Right lobe of liver (tissue), 6 donors: ENCODE data around the gene DLG2. TPM values are rescaled to one million over a fixed set of nuclear protein-coding genes. Genes with fewer than 3 reads are reported as not detected.
"Not testable (repeated sequence)": the region's sequence is repeated elsewhere in the genome, so short reads cannot be mapped to it uniquely, and the experiment has no call there.

Experiments
- ATAC-seq, 4 donors: fragments of 200-7000 bp; cut with Tn5 transposase; one replicate each; pipeline ENCODE4 v1.9.1; 2020; ENCODE audit warnings: mild to moderate bottlenecking in 4 of 4, moderate library complexity in 4 of 4
- DNase-seq, 3 donors: peaks; one replicate each; pipeline ENCODE4 v3.0.0-alpha.2; 2020
- H3K27ac ChIP-seq, 3 donors: fragments of 200-600 bp; one replicate each; pipeline ENCODE4 v1.8.0; 2022
- H3K27me3 ChIP-seq, 2 donors: fragments of 200-600 bp; one replicate each; pipeline ENCODE4 v1.8.0; 2022
- H3K36me3 ChIP-seq, 4 donors: fragments of 200-600 bp; sonication (generic) in 1 of 4; one replicate each; pipeline versions ENCODE4 v1.5.1 to v1.8.0; 2017 to 2022; ENCODE audit warnings: control low read depth in 1 of 4
- H3K4me1 ChIP-seq, 4 donors: fragments of 200-600 bp; sonication (generic) in 1 of 4; one replicate each; pipeline versions ENCODE4 v1.5.1 to v1.8.0; 2017 to 2022; ENCODE audit warnings: control low read depth in 1 of 4
- H3K4me3 ChIP-seq, 3 donors: fragments of 200-600 bp; one replicate each; pipeline ENCODE4 v1.8.0; 2022
- H3K9me3 ChIP-seq, 4 donors: fragments of 200-600 bp; sonication (generic) in 1 of 4; one replicate each; pipeline versions ENCODE4 v1.5.1 to v1.8.0; 2017 to 2022; ENCODE audit warnings: control low read depth in 1 of 4
- CTCF ChIP-seq, 4 donors: fragments of 200-600 bp in 3 of 4; fragments of 450-650 bp in 1 of 4; IDR thresholded peaks; one replicate each; pipeline versions ENCODE4 v1.5.1 to v1.8.0; 2016 to 2022; ENCODE audit warnings: antibody characterized with exemption in 4 of 4, mild to moderate bottlenecking in 2 of 4
- POLR2A ChIP-seq: fragments of 450-650 bp; IDR thresholded peaks from one replicate; pipeline ENCODE4 v1.6.1; 2017; ENCODE audit warnings: antibody characterized with exemption, mild to moderate bottlenecking
- WGBS: methylation state at CpG from one replicate; pipeline ENCODE4 v1.1.6; 2018; ENCODE audit warnings: low coverage, low lambda C conversion rate; ENCODE audit not compliant: insufficient coverage; ENCODE audit errors: missing lambda C conversion rate; 5-methylcytosine and 5-hydroxymethylcytosine counted together
- intact Hi-C, 2 donors: fragments of 100-400 bp; cut with DNase I; formaldehyde crosslinking; loops; one replicate each; pipeline versions ENCODE4 v1.11.2 to v1.14.1; 2022
- total RNA-seq, 6 experiments: library from RNA; depleted of rRNA in 2 of 6; stranded (reverse); fragments of >200 nt in 2 of 6; fragmentation: NEBNext Ultra II Directional in 3 of 6; extraction: Animal tissue kit (Norgen Biotek cat#: 25700) in 3 of 6; gene quantifications; one replicate each; pipeline versions ENCODE4 v1.1.0 to v1.2.4, GENCODE V29; 2016 to 2023
- donor health status: DM: no; HTN: yes; CAD: no.
- donor health status: DM: no; HTN: no; CAD: no.
- donor health status: DM: no; HTN: no; CAD: no.
- donor health status: DM: no; HTN: yes; CAD: no.
- donor health status: DM: no; HTN: yes; CAD: no.

The DLG2 gene
- total RNA-seq, 6 experiments from 2014 or later: 1.2 to 6.4 (median 2.5) TPM

GRCh38 chr11:85123752-85124231, 503.4 kb downstream of the DLG2 start:
- no peak for TF ChIP-seq CTCF (IDR thresholded peaks at IDR 0.05)
- TF ChIP-seq POLR2A: no peak
- Histone ChIP-seq H3K9me3 (no peaks in the 10 kb centered on the region), H3K4me1 (no peaks in the 10 kb centered on the region), H3K36me3 (no peaks in the 10 kb centered on the region), H3K27ac (no peak overlapping the region), H3K4me3 (no peak overlapping the region), H3K27me3 (no peaks in the 10 kb centered on the region)
- WGBS: 46% methylated on average over 1 of the region's 1 CpG
- intact Hi-C loops: no loop called here
- ATAC-seq (no peak), DNase-seq (no peak)

DNA sequence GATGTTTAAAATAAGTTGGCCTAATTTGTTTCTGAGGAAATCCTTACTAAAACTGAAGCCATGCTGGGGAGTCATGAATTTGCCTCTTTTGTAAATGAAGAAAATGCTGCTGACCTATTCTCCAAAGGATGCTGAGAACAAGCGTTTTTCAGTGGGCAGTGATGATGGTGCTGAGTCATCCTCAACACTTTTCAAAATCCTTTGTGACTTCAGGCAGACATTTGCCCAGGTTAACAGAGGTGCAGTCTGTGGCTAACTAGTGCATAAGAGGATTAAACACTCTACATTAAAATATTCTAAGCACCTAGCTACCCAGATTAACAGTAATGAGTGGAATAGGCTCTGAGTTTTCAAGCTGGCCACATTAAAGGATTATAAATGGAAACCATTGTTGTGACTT, 509.0 kb downstream of the DLG2 start:
- WGBS: 60% methylated on average over 1 of the region's 1 CpG
- no peak for TF ChIP-seq POLR2A
- TF ChIP-seq CTCF (IDR thresholded peaks at IDR 0.05): no peak

GRCh38 chr11:85115798-85116197, 511.3 kb downstream of the DLG2 start:
- no peak for TF ChIP-seq POLR2A
- intact Hi-C loops: no loop called here
- WGBS: 60% methylated on average over 2 of the region's 2 CpGs

More for the DNA sequence above, 509.0 kb downstream of the DLG2 start:
- Histone ChIP-seq H3K27me3 (no peaks in the 10 kb centered on the region), H3K9me3 (no peaks in the 10 kb centered on the region), H3K4me3 (no peak overlapping the region), H3K27ac (no peak overlapping the region), H3K36me3 (no peaks in the 10 kb centered on the region), H3K4me1 (no peaks in the 10 kb centered on the region)
- ATAC-seq (no peak), DNase-seq (no peak)
- intact Hi-C loops: no loop called here

GRCh38 chr11:85114786-85115185, 512.4 kb downstream of the DLG2 start:
- H3K4me1 ChIP-seq: no peaks in the 10 kb centered on the region
- WGBS: 76% methylated on average over 2 of the region's 2 CpGs
- intact Hi-C loops: no loop called here
- H3K36me3 ChIP-seq: no peaks in the 10 kb centered on the region
- ATAC-seq (no peak), DNase-seq (no peak)
- no peak overlapping the region for H3K27ac ChIP-seq
- H3K27me3 ChIP-seq: no peaks in the 10 kb centered on the region
- TF ChIP-seq CTCF (IDR thresholded peaks at IDR 0.05): no peak
- no peaks in the 10 kb centered on the region for H3K9me3 ChIP-seq
- no peak overlapping the region for H3K4me3 ChIP-seq

More at GRCh38 chr11:85115798-85116197, 511.3 kb downstream of the DLG2 start:
- Histone ChIP-seq H3K27ac (no peak overlapping the region), H3K9me3 (no peaks in the 10 kb centered on the region), H3K27me3 (no peaks in the 10 kb centered on the region), H3K4me3 (no peak overlapping the region), H3K36me3 (no peaks in the 10 kb centered on the region), H3K4me1 (no peaks in the 10 kb centered on the region)
- ATAC-seq (no peak), DNase-seq (no peak)

DNA sequence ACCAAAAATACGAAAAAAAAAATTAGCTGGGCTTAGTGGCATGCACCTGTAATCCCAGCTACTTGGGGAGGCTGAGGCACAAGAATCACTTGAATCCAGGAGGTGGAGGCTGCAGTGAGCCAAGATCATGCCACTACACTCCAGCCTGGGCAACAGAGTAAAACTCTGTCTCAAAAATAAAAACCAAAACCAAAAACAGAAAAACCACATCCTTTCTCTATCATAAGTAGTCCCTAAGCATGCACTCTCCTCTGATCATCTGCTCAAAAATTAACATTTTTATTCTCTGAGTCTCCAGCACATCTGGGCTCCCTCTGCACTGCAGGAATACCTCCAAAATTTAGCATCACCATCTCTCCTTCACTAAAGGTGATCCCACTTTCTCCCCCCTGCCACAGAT, 516.9 kb downstream of the DLG2 start:
- ATAC-seq, H3K4me3 ChIP-seq, intact Hi-C loops, H3K4me1 ChIP-seq, H3K36me3 ChIP-seq, H3K27ac ChIP-seq, H3K27me3 ChIP-seq, DNase-seq, H3K9me3 ChIP-seq: not testable (repeated sequence)
- 38% methylated on average over 1 of the region's 1 CpG for WGBS

- Histone ChIP-seq H3K9me3 (no peaks in the 10 kb centered on the region), H3K27me3 (no peaks in the 10 kb centered on the region), H3K4me3 (no peak overlapping the region), H3K36me3 (no peaks in the 10 kb centered on the region), H3K27ac (no peak overlapping the region), H3K4me1 (no peaks in the 10 kb centered on the region)
- no peak for TF ChIP-seq POLR2A
- no peak for TF ChIP-seq CTCF (IDR thresholded peaks at IDR 0.05)
- DNase-seq (no peak), ATAC-seq (no peak)
- WGBS: 78% methylated on average over 4 of the region's 4 CpGs
- intact Hi-C loops: no loop called here
Measured at GRCh38 chr11:85109141-85109540, 518.0 kb downstream of the DLG2 start.
